Fibroblast of villous mesenchyme (primary cell): Measurements from ENCODE around the gene ZYG11A. TPM values are rescaled to one million over a fixed set of nuclear protein-coding genes. Genes with fewer than 3 reads are reported as not detected.

Experiments used
- DNase-seq: peaks from one replicate; pipeline ENCODE4 v3.0.0-alpha.2; 2010; ENCODE audit warnings: low read depth
- H3K4me3 ChIP-seq: 2 replicates; pipeline ENCODE4 v1.5.1; 2011; ENCODE audit warnings: low read depth, mild to moderate bottlenecking, low read length
- total RNA-seq: library from RNA; depleted of rRNA; stranded (reverse); fragments of >200 nt; gene quantifications from 2 replicates; pipeline ENCODE4 v1.2.3, GENCODE V29; 2012
- TF ChIP-seq, protein P1 (sequence below): IDR thresholded peaks from 2 replicates; pipeline ENCODE4 v1.5.1; 2012; ENCODE audit warnings: low read depth, mild to moderate bottlenecking, low read length; ENCODE audit not compliant: insufficient read depth

The ZYG11A gene
- total RNA-seq, 1 donor, result 1.7 TPM

DNA sequence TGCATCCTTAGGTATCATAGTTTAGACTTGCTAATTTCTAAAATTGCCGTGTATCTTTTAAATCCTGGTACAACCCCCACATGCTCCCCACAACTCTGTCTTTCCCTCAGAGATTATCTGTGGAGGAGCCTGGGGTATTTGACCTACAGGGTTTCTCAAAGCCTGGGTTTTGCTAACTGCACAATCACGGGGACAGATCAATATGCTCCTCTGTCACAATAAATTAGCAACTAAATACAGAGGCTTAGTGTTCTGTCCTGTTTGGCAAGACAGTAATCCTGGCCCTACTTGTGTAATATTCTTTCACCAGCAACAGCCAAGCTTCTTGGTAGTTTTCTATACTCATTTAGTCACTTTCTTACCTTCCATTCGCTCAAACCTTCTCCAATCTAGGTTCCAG lies 70.5 kb downstream of the ZYG11A start:
- TF ChIP-seq, protein P1, sequence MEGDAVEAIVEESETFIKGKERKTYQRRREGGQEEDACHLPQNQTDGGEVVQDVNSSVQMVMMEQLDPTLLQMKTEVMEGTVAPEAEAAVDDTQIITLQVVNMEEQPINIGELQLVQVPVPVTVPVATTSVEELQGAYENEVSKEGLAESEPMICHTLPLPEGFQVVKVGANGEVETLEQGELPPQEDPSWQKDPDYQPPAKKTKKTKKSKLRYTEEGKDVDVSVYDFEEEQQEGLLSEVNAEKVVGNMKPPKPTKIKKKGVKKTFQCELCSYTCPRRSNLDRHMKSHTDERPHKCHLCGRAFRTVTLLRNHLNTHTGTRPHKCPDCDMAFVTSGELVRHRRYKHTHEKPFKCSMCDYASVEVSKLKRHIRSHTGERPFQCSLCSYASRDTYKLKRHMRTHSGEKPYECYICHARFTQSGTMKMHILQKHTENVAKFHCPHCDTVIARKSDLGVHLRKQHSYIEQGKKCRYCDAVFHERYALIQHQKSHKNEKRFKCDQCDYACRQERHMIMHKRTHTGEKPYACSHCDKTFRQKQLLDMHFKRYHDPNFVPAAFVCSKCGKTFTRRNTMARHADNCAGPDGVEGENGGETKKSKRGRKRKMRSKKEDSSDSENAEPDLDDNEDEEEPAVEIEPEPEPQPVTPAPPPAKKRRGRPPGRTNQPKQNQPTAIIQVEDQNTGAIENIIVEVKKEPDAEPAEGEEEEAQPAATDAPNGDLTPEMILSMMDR, result no peak
- DNase-seq, result no peak
- no peak overlapping the region for H3K4me3 ChIP-seq

DNA sequence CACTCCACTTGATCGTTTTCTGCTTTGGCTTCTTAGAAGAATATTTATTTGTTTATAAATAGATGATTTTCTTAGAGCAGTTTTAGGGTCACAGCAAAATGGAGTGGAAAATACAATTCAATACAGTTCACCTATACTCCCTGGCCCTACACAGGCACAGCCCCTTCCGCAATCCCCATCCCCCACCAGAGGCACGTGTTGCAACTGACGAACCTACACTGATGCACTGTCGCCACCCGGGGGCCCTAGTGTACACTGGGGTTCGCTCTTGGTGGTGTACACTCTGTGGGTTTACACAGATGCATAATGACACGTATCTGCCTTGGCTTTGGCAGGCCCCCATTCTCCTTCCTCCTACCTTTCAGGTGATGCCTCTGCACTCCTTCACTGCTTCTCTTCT lies 71.0 kb downstream of the ZYG11A start:
- TF ChIP-seq, protein P1, result peak; percentile 26
- no peak overlapping the region for H3K4me3 ChIP-seq
- no peak for DNase-seq

DNA sequence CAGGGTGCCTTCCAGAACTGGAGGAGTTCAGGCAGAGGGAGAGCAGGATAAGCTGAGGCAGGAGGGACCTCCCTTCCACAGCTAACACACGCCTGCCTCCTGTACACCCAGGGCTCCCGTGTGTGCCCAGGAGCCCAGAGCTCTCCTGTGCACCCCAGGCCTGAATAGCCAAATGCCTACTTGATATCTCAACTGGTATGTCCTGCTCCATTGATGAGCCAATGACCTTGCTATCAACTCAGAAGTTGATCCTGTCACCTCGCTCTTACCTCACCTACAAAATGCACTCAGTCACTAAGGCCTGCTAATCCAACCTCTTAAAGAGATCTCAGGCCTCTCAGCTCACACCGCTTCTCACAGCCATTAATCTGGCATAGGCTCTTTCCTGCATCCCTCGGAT lies 71.9 kb downstream of the ZYG11A start:
- no peak overlapping the region for H3K4me3 ChIP-seq
- DNase-seq, result no peak
- TF ChIP-seq, protein P1, result no peak

DNA sequence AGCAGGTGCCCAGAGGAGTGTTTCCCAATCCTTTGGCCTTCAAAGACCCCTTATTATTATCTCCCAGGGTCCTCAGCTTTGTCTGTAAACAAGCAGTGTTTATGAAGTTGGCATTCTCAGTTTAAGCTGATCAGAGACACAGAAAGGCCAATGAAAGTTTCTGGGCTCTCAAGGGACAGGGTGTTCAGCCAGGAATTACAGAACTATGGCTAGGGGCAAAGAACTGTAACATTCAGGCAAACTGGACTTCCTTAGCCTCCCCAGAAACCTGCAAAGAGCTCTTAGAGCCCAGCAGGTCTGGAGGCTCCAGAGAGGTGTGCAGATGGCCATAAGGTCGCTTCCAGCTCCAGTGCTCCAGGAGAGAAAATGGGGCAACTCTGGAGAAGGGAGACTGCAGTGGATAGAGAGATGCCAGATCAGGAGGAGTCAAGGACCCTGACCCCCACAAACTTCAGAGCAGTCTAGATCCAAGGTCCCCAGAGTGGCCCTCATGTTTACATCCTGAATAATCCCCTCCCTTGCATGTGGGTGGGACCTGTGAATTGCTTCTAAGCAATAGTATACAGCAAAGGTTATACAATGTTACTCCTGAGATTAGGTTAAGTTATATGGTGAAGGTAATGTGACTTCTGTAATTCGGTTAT lies 72.8 kb downstream of the ZYG11A start:
- no peak for DNase-seq
- H3K4me3 ChIP-seq, result no peak overlapping the region
- TF ChIP-seq, protein P1, result no peak

DNA sequence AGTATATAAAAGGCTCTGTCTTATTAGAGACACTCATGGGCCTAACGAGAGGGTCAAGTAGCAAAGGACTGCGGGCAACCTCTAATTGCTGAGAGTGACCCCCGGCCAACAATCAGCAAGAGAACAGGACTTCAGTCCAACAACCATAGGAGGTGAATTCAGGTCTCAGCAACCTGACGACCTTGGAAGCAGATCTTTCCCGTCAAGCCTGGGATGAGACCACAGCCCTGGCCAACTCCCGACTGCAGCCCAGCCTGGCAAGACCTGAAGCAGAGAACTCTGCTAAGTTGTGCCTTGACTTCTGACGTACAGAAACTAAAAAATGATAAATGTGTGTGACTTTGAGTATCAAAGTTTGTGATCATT lies 73.3 kb downstream of the ZYG11A start:
- H3K4me3 ChIP-seq, result no peak overlapping the region
- TF ChIP-seq, protein P1, result no peak
- no peak for DNase-seq

DNA sequence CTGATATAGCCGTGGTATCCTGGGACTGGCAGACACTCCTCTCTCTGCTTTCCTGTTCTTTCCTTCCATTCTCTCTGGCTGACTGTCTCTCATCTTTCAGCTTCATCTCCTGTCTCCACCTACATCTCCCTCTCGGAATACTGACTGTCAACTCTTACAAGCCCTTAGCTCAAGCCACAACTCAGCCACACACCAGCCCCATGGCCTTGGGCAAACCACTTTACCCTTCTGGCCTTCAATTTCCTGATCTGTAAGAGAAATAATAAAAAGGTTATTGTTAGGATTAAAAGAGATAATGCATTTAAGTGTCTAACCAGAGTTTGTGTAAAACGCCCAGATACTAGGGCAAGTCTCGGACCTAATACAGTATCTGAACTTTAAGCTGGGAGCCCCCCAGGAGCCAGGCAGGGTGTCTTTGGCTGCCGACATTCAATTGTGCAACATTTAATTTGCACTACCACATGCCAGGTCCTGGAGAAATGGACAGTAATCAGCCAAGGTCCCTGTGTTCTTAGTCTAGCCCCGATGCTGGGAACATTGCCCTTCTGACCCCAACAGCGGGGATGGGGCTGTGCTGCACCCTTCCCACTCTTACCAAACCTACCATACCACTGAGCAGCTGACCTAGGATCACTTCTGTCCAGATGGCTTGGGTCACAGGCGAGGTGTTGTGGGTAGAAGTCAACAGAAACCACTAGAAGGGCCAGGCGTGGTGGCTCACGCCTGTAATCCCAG lies 73.8 kb downstream of the ZYG11A start:
- DNase-seq, result no peak
- TF ChIP-seq, protein P1, result no peak
- H3K4me3 ChIP-seq, result no peak overlapping the region

DNA sequence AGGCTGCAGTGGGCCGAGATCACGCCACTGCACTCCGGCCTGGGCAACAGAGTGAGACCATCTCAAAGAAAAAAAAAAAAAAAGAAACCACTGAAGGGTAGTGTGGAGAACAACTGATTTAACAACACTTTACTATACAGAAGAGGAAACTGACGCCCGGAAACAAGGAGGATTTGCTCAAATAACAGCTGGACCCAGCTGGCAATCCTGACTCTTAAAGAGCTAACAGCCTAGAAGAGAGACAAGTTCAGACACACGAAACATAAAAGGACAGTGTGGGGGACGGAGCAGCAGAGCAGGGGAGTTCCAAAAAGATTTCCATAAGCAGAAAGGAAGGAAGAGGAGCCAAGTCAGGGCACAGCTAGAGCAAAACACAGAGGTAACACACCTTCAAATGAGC lies 74.6 kb downstream of the ZYG11A start:
- no peak overlapping the region for H3K4me3 ChIP-seq
- peak; percentile 75 for DNase-seq
- TF ChIP-seq, protein P1, result no peak
